Right cardiac atrium (tissue), 5 donors: ENCODE measurements around the gene SYNE2. TPM values are rescaled to one million over a fixed set of nuclear protein-coding genes. Genes with fewer than 3 reads are reported as not detected.
A peak's percentile ranks its signal among the peaks of the same experiment; 100 is the strongest.

Source experiments
- ATAC-seq, 2 donors: fragments of 200-7000 bp; cut with Tn5 transposase; one replicate each; pipeline versions ENCODE4 v1.8.0 to v1.9.1; 2020; ENCODE audit warnings: moderate library complexity in 2 of 2, mild to moderate bottlenecking in 1 of 2
- DNase-seq, 3 donors: peaks; one replicate each; pipeline ENCODE4 v3.0.0-alpha.2; 2020
- H3K27ac ChIP-seq: one replicate; pipeline ENCODE4 v1.5.1; 2013; ENCODE audit warnings: mild to moderate bottlenecking, low read length, control low read depth, moderate library complexity
- H3K27me3 ChIP-seq: one replicate; pipeline ENCODE4 v1.6.1; 2013; ENCODE audit not compliant: control insufficient read depth, insufficient read depth
- H3K4me1 ChIP-seq: one replicate; pipeline ENCODE4 v1.6.1; 2013; ENCODE audit warnings: low read length; ENCODE audit not compliant: control insufficient read depth, insufficient read depth
- H3K4me3 ChIP-seq: one replicate; pipeline ENCODE4 v1.5.1; 2013; ENCODE audit warnings: low read length, control low read depth
- H3K9me3 ChIP-seq: one replicate; pipeline ENCODE4 v1.6.1; 2013; ENCODE audit warnings: low read length; ENCODE audit not compliant: control insufficient read depth
- WGBS: extraction: QIAGEN DNeasy Blood & Tissue Kit; methylation state at CpG from one replicate; pipeline ENCODE4 v1.1.7; 2013; 5-methylcytosine and 5-hydroxymethylcytosine counted together
- intact Hi-C, 4 donors: fragments of 100-400 bp; cut with DNase I; formaldehyde crosslinking; loops; one replicate each; pipeline versions ENCODE4 v1.11.0 to v1.14.0; 2022 to 2023
- polyA plus RNA-seq: library from polyadenylated mRNA; stranded (reverse); fragments of 200-250 nt; gene quantifications from one replicate; pipeline ENCODE4 v1.2.3, GENCODE V29; 2013
- total RNA-seq, 4 donors: library from RNA; stranded (reverse); fragmentation: NEBNext Ultra II Directional; extraction: Animal tissue kit (Norgen Biotek cat#: 25700); gene quantifications; one replicate each; pipeline ENCODE4 v1.2.1, GENCODE V29; 2021
- donor health status: healthy with polysubstance abuse.
- donor health status: DM: no; HTN: yes; CAD: no.
- donor health status: DM: no; HTN: no; CAD: no.
- donor health status: DM: no; HTN: yes; CAD: no; lungs with severe emphysema.
- donor health status: DM: yes; HTN: yes; CAD: no.

Gene SYNE2
- total and polyA plus RNA-seq, 5 donors, result 83.7 to 229 (median 160) TPM

DNA sequence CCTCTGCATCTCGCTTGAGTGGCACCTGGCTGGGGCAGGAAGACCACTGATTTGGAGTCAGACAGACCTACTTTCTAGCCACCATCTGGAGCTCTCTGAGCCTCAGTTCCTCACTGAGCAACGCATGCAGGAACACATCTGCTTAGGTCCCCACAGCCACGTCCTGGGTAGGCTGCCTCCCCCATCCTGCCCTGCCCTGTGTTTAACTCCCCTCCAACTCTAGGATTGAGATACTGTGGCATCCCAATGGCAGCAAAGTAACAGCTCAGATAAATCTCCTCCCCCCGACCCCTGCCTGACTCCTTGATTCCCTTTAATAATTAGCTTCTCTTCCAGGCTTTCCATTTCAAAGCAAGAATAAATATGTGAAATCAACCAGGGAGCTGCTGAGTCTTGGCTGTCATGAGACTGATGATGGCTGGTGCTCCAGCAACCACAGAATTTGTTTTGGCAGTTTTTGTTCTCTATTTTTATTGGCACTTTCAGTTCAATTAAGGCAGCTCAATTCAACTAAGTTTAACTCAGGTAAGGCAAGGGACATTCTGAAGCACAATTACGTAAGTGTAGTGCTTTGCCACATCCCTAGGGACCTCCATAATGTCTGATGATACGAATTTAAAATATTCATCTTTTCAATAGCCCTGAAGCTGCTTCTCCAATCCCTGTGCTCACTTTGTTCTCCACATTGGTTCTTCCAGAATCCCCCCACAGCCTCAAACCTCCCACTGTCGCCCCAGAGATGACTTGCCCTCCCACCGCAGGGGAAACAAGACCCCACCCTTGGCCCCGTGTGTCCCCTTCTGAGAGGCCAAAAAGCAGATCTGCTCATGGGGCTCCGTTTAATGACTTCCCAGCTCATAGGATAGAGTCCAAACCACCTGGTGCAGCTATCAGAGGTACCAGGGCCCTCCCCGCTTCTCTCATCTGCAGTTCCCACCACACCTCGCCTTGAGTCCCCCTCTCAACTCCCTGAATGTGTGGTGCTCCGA, 383.1 kb downstream of the SYNE2 start:
- DNase-seq (no peak), ATAC-seq (no peak)
- WGBS, result 65% methylated on average over 13 of the region's 13 CpGs
- Histone ChIP-seq H3K27ac (no peak overlapping the region), H3K27me3 (no peaks in the 10 kb centered on the region), H3K9me3 (no peaks in the 10 kb centered on the region), H3K4me1 (no peaks in the 10 kb centered on the region), H3K4me3 (no peak overlapping the region)
- intact Hi-C loops, result no loop called here

GRCh38 chr14:64238049-64238448, 385.2 kb downstream of the SYNE2 start:
- no peak overlapping the region for H3K4me3 ChIP-seq
- no peak for DNase-seq
- no peaks in the 10 kb centered on the region for H3K4me1 ChIP-seq
- 90% methylated on average over 6 of the region's 6 CpGs for WGBS
- H3K27ac ChIP-seq, result no peak overlapping the region
- no peak for ATAC-seq
- intact Hi-C loops, result no loop called here
- no peaks in the 10 kb centered on the region for H3K9me3 ChIP-seq
- no peaks in the 10 kb centered on the region for H3K27me3 ChIP-seq

- DNase-seq, result no peak
- no peak overlapping the region for H3K4me3 ChIP-seq
- WGBS, result 34% methylated on average over 2 of the region's 2 CpGs
- no peaks in the 10 kb centered on the region for H3K4me1 ChIP-seq
- intact Hi-C loops, result no loop called here
- H3K27me3 ChIP-seq, result no peaks in the 10 kb centered on the region
- no peak for ATAC-seq
- H3K9me3 ChIP-seq, result no peaks in the 10 kb centered on the region
- no peak overlapping the region for H3K27ac ChIP-seq
Observed at GRCh38 chr14:64238631-64239030, 385.8 kb downstream of the SYNE2 start.

DNA sequence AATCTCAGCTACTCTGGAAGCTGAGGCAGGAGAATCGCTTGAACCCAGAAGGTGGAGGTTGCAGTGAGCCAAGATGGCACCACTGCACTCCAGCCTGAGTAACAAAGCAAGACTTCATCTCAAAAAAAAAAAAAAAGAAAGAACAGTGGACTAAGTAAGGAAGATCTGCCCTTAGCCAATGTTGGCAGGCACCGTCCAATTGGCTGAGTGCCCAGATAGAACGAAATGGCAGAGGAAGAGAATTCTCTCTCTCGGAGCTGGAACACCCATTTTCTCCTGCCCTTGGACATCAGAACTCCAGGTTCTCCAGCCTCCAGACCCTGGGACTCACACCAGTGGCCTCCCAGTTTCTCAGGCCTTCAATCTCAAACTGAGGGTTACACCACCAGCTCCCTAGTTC, 391.5 kb downstream of the SYNE2 start:
- intact Hi-C loops, result no loop called here
- Histone ChIP-seq H3K27ac (no peak overlapping the region), H3K4me3 (no peak overlapping the region), H3K9me3 (no peaks in the 10 kb centered on the region), H3K4me1 (no peaks in the 10 kb centered on the region), H3K27me3 (no peaks in the 10 kb centered on the region)
- 34% methylated on average over 4 of the region's 4 CpGs for WGBS
- ATAC-seq (peak in 1 of 2 donors; percentile 26), DNase-seq (peak; percentile 33 to 65 (median 53))

- H3K27ac ChIP-seq, result no peak overlapping the region
- 91% methylated on average over 4 of the region's 4 CpGs for WGBS
- no peaks in the 10 kb centered on the region for H3K4me1 ChIP-seq
- no peak overlapping the region for H3K4me3 ChIP-seq
- ATAC-seq (no peak), DNase-seq (no peak)
- no peaks in the 10 kb centered on the region for H3K9me3 ChIP-seq
- intact Hi-C loops, result no loop called here
- H3K27me3 ChIP-seq, result no peaks in the 10 kb centered on the region
Observed at GRCh38 chr14:64245491-64245890, 392.7 kb downstream of the SYNE2 start.

- Histone ChIP-seq H3K9me3 (no peaks in the 10 kb centered on the region), H3K4me1 (no peaks in the 10 kb centered on the region), H3K4me3 (no peak overlapping the region), H3K27ac (no peak overlapping the region), H3K27me3 (no peaks in the 10 kb centered on the region)
- ATAC-seq (no peak), DNase-seq (no peak)
- intact Hi-C loops, result no loop called here
Observed at GRCh38 chr14:64246688-64247087, 393.9 kb downstream of the SYNE2 start.

DNA sequence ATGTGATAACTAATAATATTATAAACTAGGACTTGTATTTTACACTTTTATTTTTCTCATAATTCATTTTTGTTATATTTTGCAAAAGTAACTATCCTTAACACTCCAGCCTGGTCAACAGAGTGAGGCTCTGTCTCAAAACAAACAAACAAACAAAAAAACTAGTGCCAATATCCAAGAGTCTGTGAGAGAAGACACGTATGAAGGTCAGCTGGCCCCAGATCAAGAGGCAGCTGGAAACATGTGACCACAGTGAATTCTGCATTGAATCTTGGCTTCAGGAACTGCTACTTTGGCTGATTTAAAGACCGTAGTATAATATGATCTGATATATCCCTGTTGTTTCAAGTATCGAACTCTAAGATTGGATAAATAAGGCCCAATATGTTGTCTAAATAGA, 394.4 kb downstream of the SYNE2 start:
- no peak for ATAC-seq
- H3K4me3 ChIP-seq, result no peak overlapping the region
- 71% methylated on average over 3 of the region's 3 CpGs for WGBS
- no peak for DNase-seq
- no peaks in the 10 kb centered on the region for H3K9me3 ChIP-seq
- intact Hi-C loops, result no loop called here
- H3K27ac ChIP-seq, result no peak overlapping the region
- no peaks in the 10 kb centered on the region for H3K4me1 ChIP-seq
- no peaks in the 10 kb centered on the region for H3K27me3 ChIP-seq

DNA sequence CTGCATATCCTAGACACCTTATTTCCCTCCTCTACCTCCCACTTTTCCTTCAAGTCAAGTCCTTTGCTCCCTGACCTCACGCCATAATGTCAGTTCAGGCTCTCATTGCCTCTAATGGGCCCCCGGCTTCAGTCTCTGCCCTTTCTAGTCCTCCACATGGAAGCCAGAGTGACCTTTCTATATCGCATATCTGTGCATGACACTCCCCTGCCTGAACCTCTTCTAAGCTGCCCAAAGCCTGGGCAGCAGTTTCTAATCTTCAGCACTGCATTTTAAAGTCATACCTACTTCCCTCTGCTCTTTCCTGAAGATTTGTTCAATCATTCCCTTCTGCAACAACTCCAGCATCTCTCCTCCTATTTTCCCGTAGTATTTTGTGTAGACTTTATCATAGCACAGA, 395.9 kb downstream of the SYNE2 start:
- no peak for ATAC-seq

GRCh38 chr14:64249363-64249762, 396.6 kb downstream of the SYNE2 start:
- H3K4me3 ChIP-seq, result no peak overlapping the region
- intact Hi-C loops, result no loop called here
- ATAC-seq, result no peak
- DNase-seq, result no peak
- no peaks in the 10 kb centered on the region for H3K4me1 ChIP-seq
- H3K27me3 ChIP-seq, result no peaks in the 10 kb centered on the region
- no peak overlapping the region for H3K27ac ChIP-seq
- H3K9me3 ChIP-seq, result no peaks in the 10 kb centered on the region
- 44% methylated on average over 7 of the region's 7 CpGs for WGBS

More for the DNA sequence above, 395.9 kb downstream of the SYNE2 start:
- H3K9me3 ChIP-seq, result no peaks in the 10 kb centered on the region
- no peak for DNase-seq
- H3K4me3 ChIP-seq, result no peak overlapping the region
- no peaks in the 10 kb centered on the region for H3K27me3 ChIP-seq
- WGBS, result 64% methylated on average over 4 of the region's 4 CpGs
- no peak overlapping the region for H3K27ac ChIP-seq
- no peaks in the 10 kb centered on the region for H3K4me1 ChIP-seq
- intact Hi-C loops, result no loop called here

DNA sequence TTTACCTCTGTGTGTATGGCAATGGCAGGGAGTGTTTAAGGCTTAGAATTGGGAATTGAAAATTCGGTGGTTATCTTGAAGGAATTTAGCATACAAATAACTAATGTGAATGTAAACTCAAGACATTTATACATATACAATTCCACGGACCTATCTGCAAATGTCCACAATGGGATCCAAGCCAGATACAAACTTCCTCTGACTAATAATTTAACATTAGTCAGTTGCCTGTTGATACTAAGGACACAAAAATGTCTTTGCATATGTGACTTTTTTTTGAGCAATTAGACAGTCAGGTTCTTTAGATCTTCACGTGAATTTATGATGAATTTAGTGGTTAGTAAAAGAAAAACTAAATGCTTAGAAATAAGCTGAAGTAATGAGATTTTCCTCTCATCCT, 400.9 kb downstream of the SYNE2 start:
- Histone ChIP-seq H3K4me3 (no peak overlapping the region), H3K27me3 (no peaks in the 10 kb centered on the region), H3K27ac (no peak overlapping the region), H3K9me3 (no peaks in the 10 kb centered on the region), H3K4me1 (no peaks in the 10 kb centered on the region)
- intact Hi-C loops, result no loop called here
- ATAC-seq (no peak), DNase-seq (no peak)
- WGBS, result 58% methylated on average over 3 of the region's 3 CpGs

DNA sequence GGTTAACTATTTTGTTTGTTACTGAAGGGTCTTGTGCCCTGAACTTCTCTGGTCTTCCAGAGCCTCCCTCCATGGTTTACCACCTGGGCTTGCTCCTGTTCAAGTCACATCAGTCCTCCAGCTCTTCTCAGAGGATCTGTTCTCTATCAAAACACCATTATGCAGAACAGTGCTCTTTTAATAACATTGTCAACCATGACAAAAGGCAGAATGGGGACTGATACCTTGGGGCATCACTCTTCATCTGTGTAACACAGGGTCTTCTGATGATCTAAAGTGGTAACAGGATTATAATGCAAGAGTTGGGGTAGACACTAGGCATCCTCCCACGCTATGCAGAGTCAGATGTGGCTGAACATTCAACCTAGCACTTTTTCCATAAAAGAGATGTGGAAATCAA, 403.0 kb downstream of the SYNE2 start:
- H3K27ac ChIP-seq, result no peak overlapping the region
- no peaks in the 10 kb centered on the region for H3K9me3 ChIP-seq
- H3K27me3 ChIP-seq, result no peaks in the 10 kb centered on the region
- DNase-seq (no peak), ATAC-seq (no peak)
- no peaks in the 10 kb centered on the region for H3K4me1 ChIP-seq
- intact Hi-C loops, result no loop called here
- H3K4me3 ChIP-seq, result no peak overlapping the region
- WGBS, result 82% methylated on average over 1 of the region's 1 CpG
